ENCODE data around the gene RESP18. TPM values are rescaled to one million over a fixed set of nuclear protein-coding genes. Genes with fewer than 3 reads are reported as not detected.

The RESP18 gene
- total and polyA plus RNA-seq, 3 experiments from 2014 or later = not detected

- H3K9me3 ChIP-seq (ENCODE audit: low read length) = no peaks in the 10 kb centered on the region
- H3K27ac ChIP-seq (ENCODE audit: low read depth, low read length) = no peak overlapping the region
- ChIA-PET POLR2A (interaction anchor here (1.1 to 1.3 kb wide), 2 partner anchors 10 to 29 kb away, joined by 3 to 4 read pairs; no protein-coding TSS in a partner anchor), CTCF (interaction anchor here (14.9 kb wide), 1 partner anchor 8 kb away, joined by 258 read pairs; no protein-coding TSS in a partner anchor)
- peak overlapping the region in 4 of 8 donors; percentile 10 to 88 (median 61) for H3K27ac Mint-ChIP-seq
- no peak overlapping the region for H3K4me3 ChIP-seq (ENCODE audit: low read length)
- H3K4me1 ChIP-seq (ENCODE audit: insufficient read depth, low read length) = peaks cover 15% of the 10 kb centered on the region
- DNase-seq = no peak
- no peaks in the 10 kb centered on the region for H3K9me3 Mint-ChIP-seq
- H3K4me3 Mint-ChIP-seq = no peak overlapping the region
- H3K27me3 Mint-ChIP-seq = no peaks in the 10 kb centered on the region
- H3K27me3 ChIP-seq (ENCODE audit: insufficient read depth, low read length, poor library complexity, severe bottlenecking) = no peaks in the 10 kb centered on the region
- peaks cover 30% of the 10 kb centered on the region for H3K36me3 ChIP-seq (ENCODE audit: insufficient read depth, low read length)
- peaks cover 15 to 40% (median 19%) of the 10 kb centered on the region in 3 donors for H3K4me1 Mint-ChIP-seq
- H3K36me3 Mint-ChIP-seq = peaks cover 8 to 67% (median 12%) of the 10 kb centered on the region in 3 donors
These were observed 47.8 kb downstream of the RESP18 start for GRCh38 chr2:219284501-219285372.

GRCh38 chr2:219282943-219283581 is 49.5 kb downstream of the RESP18 start:
- CTCF ChIA-PET = interaction anchor here (10.1 to 14.9 kb wide), 2 partner anchors 9 to 30 kb away, joined by 136 to 258 read pairs; partner anchors contain the start of genes TUBA4A and TUBA4B
- peak overlapping the region in 7 of 8 donors; percentile 59 to 99 (median 93) for H3K27ac Mint-ChIP-seq
- no peak overlapping the region for H3K4me3 ChIP-seq (ENCODE audit: low read length)
- H3K9me3 Mint-ChIP-seq = no peaks in the 10 kb centered on the region
- no peak overlapping the region for H3K27ac ChIP-seq (ENCODE audit: low read depth, low read length)
- H3K9me3 ChIP-seq (ENCODE audit: low read length) = no peaks in the 10 kb centered on the region
- H3K36me3 ChIP-seq (ENCODE audit: insufficient read depth, low read length) = peaks cover 30% of the 10 kb centered on the region
- POLR2A ChIA-PET = interaction anchor here (0.6 to 2.7 kb wide), 5 partner anchors 27 to 113 kb away, joined by 3 to 9 read pairs (median 3); partner anchors contain the start of genes ANKZF1 and CNPPD1
- peak overlapping the region in 1 of 7 donors; percentile 68 for H3K4me3 Mint-ChIP-seq
- peaks cover 27 to 53% (median 31%) of the 10 kb centered on the region in 3 donors for H3K4me1 Mint-ChIP-seq
- DNase-seq = no peak
- peaks cover 24% of the 10 kb centered on the region for H3K4me1 ChIP-seq (ENCODE audit: insufficient read depth, low read length)
- no peaks in the 10 kb centered on the region for H3K27me3 Mint-ChIP-seq
- peaks cover 8 to 69% (median 12%) of the 10 kb centered on the region in 3 donors for H3K36me3 Mint-ChIP-seq
- H3K27me3 ChIP-seq (ENCODE audit: insufficient read depth, low read length, poor library complexity, severe bottlenecking) = no peaks in the 10 kb centered on the region

- Mint-ChIP-seq H3K4me3 (peak overlapping the region in 2 of 7 donors; percentile 7 to 68), H3K36me3 (peaks cover 8 to 69% (median 12%) of the 10 kb centered on the region in 3 donors), H3K4me1 (peaks cover 34 to 60% (median 37%) of the 10 kb centered on the region in 3 donors), H3K27me3 (no peaks in the 10 kb centered on the region), H3K9me3 (no peaks in the 10 kb centered on the region), H3K27ac (peak overlapping the region in 7 of 8 donors; percentile 80 to 99 (median 93))
- Histone ChIP-seq H3K27ac (ENCODE audit: low read depth, low read length) (no peak overlapping the region), H3K9me3 (ENCODE audit: low read length) (no peaks in the 10 kb centered on the region), H3K4me1 (ENCODE audit: insufficient read depth, low read length) (peaks cover 31% of the 10 kb centered on the region), H3K4me3 (ENCODE audit: low read length) (no peak overlapping the region), H3K36me3 (ENCODE audit: insufficient read depth, low read length) (peaks cover 30% of the 10 kb centered on the region), H3K27me3 (ENCODE audit: insufficient read depth, low read length, poor library complexity, severe bottlenecking) (no peaks in the 10 kb centered on the region)
- DNase-seq = no peak
- ChIA-PET CTCF (interaction anchor here (1.4 to 14.9 kb wide), 3 partner anchors 10 to 53 kb away, joined by 4 to 258 read pairs (median 136); partner anchors contain the start of genes ANKZF1, ATG9A, TUBA4A and TUBA4B), POLR2A (interaction anchor here (1.0 to 2.7 kb wide), 3 partner anchors 35 to 106 kb away, joined by 3 to 9 read pairs (median 3); partner anchors contain the start of genes ANKZF1 and CNPPD1)
These were observed 50.2 kb downstream of the RESP18 start for GRCh38 chr2:219282375-219282774.

- H3K9me3 ChIP-seq (ENCODE audit: low read length) = no peaks in the 10 kb centered on the region
- no peaks in the 10 kb centered on the region for H3K27me3 ChIP-seq (ENCODE audit: insufficient read depth, low read length, poor library complexity, severe bottlenecking)
- peaks cover 30% of the 10 kb centered on the region for H3K36me3 ChIP-seq (ENCODE audit: insufficient read depth, low read length)
- no peaks in the 10 kb centered on the region for H3K27me3 Mint-ChIP-seq
- peaks cover 32% of the 10 kb centered on the region for H3K4me1 ChIP-seq (ENCODE audit: insufficient read depth, low read length)
- no peak for DNase-seq
- peak overlapping the region in 1 of 7 donors; percentile 43 for H3K4me3 Mint-ChIP-seq
- H3K36me3 Mint-ChIP-seq = peaks cover 8 to 66% (median 12%) of the 10 kb centered on the region in 3 donors
- H3K4me3 ChIP-seq (ENCODE audit: low read length) = no peak overlapping the region
- H3K4me1 Mint-ChIP-seq = peaks cover 35 to 63% (median 41%) of the 10 kb centered on the region in 3 donors
- ChIA-PET POLR2A (interaction anchor here (1.4 to 2.7 kb wide), 2 partner anchors 52 to 105 kb away, joined by 3 to 9 read pairs; partner anchors contain the start of genes ANKZF1 and CNPPD1), CTCF (interaction anchor here (1.1 to 14.9 kb wide), 6 partner anchors 11 to 260 kb away, joined by 3 to 258 read pairs (median 18); partner anchors contain the start of genes ANKZF1, ATG9A, TUBA4A and TUBA4B)
- H3K27ac ChIP-seq (ENCODE audit: low read depth, low read length) = no peak overlapping the region
- H3K9me3 Mint-ChIP-seq = no peaks in the 10 kb centered on the region
- H3K27ac Mint-ChIP-seq = peak overlapping the region; percentile 7 to 100 (median 100)
These were observed 51.0 kb downstream of the RESP18 start for GRCh38 chr2:219281588-219281987.

- DNase-seq = no peak
- Histone ChIP-seq H3K4me1 (ENCODE audit: insufficient read depth, low read length) (peaks cover 32% of the 10 kb centered on the region), H3K36me3 (ENCODE audit: insufficient read depth, low read length) (peaks cover 30% of the 10 kb centered on the region), H3K27ac (ENCODE audit: low read depth, low read length) (peak overlapping the region; percentile 99), H3K27me3 (ENCODE audit: insufficient read depth, low read length, poor library complexity, severe bottlenecking) (no peaks in the 10 kb centered on the region), H3K4me3 (ENCODE audit: low read length) (no peak overlapping the region), H3K9me3 (ENCODE audit: low read length) (no peaks in the 10 kb centered on the region)
- POLR2A ChIA-PET = interaction anchor here (1.6 to 4.4 kb wide), 3 partner anchors 11 to 104 kb away, joined by 4 to 47 read pairs (median 9); partner anchors contain the start of gene CNPPD1
- peaks cover 33 to 57% (median 41%) of the 10 kb centered on the region in 3 donors for H3K4me1 Mint-ChIP-seq
- CTCF ChIA-PET = interaction anchor here (0.6 to 14.9 kb wide), 8 partner anchors 12 to 322 kb away, joined by 3 to 258 read pairs (median 4); partner anchors contain the start of genes GLB1L, NHEJ1, STK16 and TUBA4A
- H3K27me3 Mint-ChIP-seq = no peaks in the 10 kb centered on the region
- H3K9me3 Mint-ChIP-seq = no peaks in the 10 kb centered on the region
- H3K4me3 Mint-ChIP-seq = peak overlapping the region in 6 of 7 donors; percentile 89 to 98 (median 94)
- peak overlapping the region; percentile 97 to 100 (median 100) for H3K27ac Mint-ChIP-seq
- H3K36me3 Mint-ChIP-seq = peaks cover 8 to 60% (median 12%) of the 10 kb centered on the region in 3 donors
These were observed 51.9 kb downstream of the RESP18 start for GRCh38 chr2:219280651-219281050.

- Histone ChIP-seq H3K9me3 (ENCODE audit: low read length) (no peaks in the 10 kb centered on the region), H3K4me1 (ENCODE audit: insufficient read depth, low read length) (peaks cover 32% of the 10 kb centered on the region), H3K27me3 (ENCODE audit: insufficient read depth, low read length, poor library complexity, severe bottlenecking) (no peaks in the 10 kb centered on the region), H3K36me3 (ENCODE audit: insufficient read depth, low read length) (peaks cover 30% of the 10 kb centered on the region), H3K4me3 (ENCODE audit: low read length) (peak overlapping the region; percentile 72), H3K27ac (ENCODE audit: low read depth, low read length) (peak overlapping the region; percentile 99)
- H3K4me1 Mint-ChIP-seq = peaks cover 31 to 54% (median 41%) of the 10 kb centered on the region in 3 donors
- H3K36me3 Mint-ChIP-seq = peaks cover 8 to 53% (median 12%) of the 10 kb centered on the region in 3 donors
- peak overlapping the region; percentile 89 to 98 (median 92) for H3K4me3 Mint-ChIP-seq
- no peak for DNase-seq
- POLR2A ChIA-PET = interaction anchor here (1.1 to 4.4 kb wide), 13 partner anchors 12 to 108 kb away, joined by 4 to 57 read pairs (median 13); partner anchors contain the start of genes ABCB6, ANKZF1, ATG9A and CNPPD1
- H3K27ac Mint-ChIP-seq = peak overlapping the region; percentile 97 to 100 (median 100)
- CTCF ChIA-PET = interaction anchor here (0.9 to 14.9 kb wide), 10 partner anchors 12 to 120 kb away, joined by 3 to 258 read pairs (median 11); partner anchors contain the start of genes GLB1L, NHEJ1, STK16 and TUBA4A
- H3K27me3 Mint-ChIP-seq = no peaks in the 10 kb centered on the region
- no peaks in the 10 kb centered on the region for H3K9me3 Mint-ChIP-seq
These were observed 52.5 kb downstream of the RESP18 start for GRCh38 chr2:219279916-219280516.
